K562 (cell line): ENCODE data around the gene FAM120C. TPM values are rescaled to one million over a fixed set of nuclear protein-coding genes. Genes with fewer than 3 reads are reported as not detected.

Source experiments
- ATAC-seq: fragments of 200-7000 bp; cut with Tn5 transposase; 3 replicates; pipeline ENCODE4 v1.9.1; 2020; ENCODE audit warnings: moderate library complexity
- BruUV-seq: library from RNA; stranded (reverse); fragments of 400-500 nt; replicated peaks from 2 replicates; lab custom pipeline; 2021; lab: Mats Ljungman, UMichigan
- CTCF ChIA-PET: fragments of 300-600 bp; formaldehyde crosslinking; extraction: SDS; loops from one replicate; lab custom pipeline; 2021; ENCODE audit warnings: low intra/inter-chr PET ratio; lab: Yijun Ruan, JAX
- POLR2A ChIA-PET: fragments of 300-600, 350-650 bp; sonication (Branson Sonifier 250); formaldehyde crosslinking; extraction: SDS; loops from one replicate; lab custom pipeline; 2021; ENCODE audit warnings: antibody characterized with exemption, inconsistent platforms; lab: Yijun Ruan, JAX
- DNase-seq, 4 experiments: peaks; one replicate each; pipeline versions ENCODE4 v3.0.0 to v3.0.0-alpha.2; 2011 to 2018; ENCODE audit warnings: low spot score in 3 of 4, mixed read lengths in 3 of 4; ENCODE audit errors: extremely low read depth in 1 of 4
- FAIRE-seq: peaks from 2 replicates; lab custom pipeline; 2011; peaks lifted over from hg19 to GRCh38; lab: Jason Lieb, UNC
- H2AFZ ChIP-seq: 2 replicates; pipeline ENCODE4 v1.6.0; 2011; ENCODE audit warnings: low read depth, low read length, control low read depth, inconsistent platforms
- H3K27ac ChIP-seq: fragments of 200-600 bp; 3 replicates; pipeline ENCODE4 v1.8.0; 2011; ENCODE audit warnings: low read depth, mild to moderate bottlenecking, control low read depth, inconsistent platforms, low read length, moderate library complexity, mixed read lengths; ENCODE audit errors: extremely low read depth
- H3K27me3 ChIP-seq, 2 experiments: fragments of 300-600 bp in 1 of 2; 2 replicates in 1 of 2; 3 replicates in 1 of 2; pipeline versions ENCODE4 v1.6.0 to v1.8.0; 2011; ENCODE audit warnings: inconsistent platforms in 2 of 2, low read length in 2 of 2, mild to moderate bottlenecking in 1 of 2, mixed read lengths in 1 of 2, moderate library complexity in 1 of 2; ENCODE audit not compliant: control insufficient read depth in 2 of 2, insufficient read depth in 2 of 2
- H3K36me3 ChIP-seq: fragments of 300-600 bp; 3 replicates; pipeline ENCODE4 v1.8.0; 2011; ENCODE audit warnings: mild to moderate bottlenecking, low read length, inconsistent platforms; ENCODE audit not compliant: control insufficient read depth, insufficient read depth
- H3K4me1 ChIP-seq, 2 experiments: fragments of 200-600 bp in 1 of 2; replicated peaks in 1 of 2; 2 replicates in 1 of 2; 3 replicates in 1 of 2; pipeline versions ENCODE4 v1.5.1 to v1.8.0; 2011; ENCODE audit warnings: inconsistent platforms in 2 of 2, low read length in 2 of 2, mild to moderate bottlenecking in 1 of 2, mixed read lengths in 1 of 2, moderate library complexity in 1 of 2; ENCODE audit not compliant: control insufficient read depth in 2 of 2, insufficient read depth in 2 of 2
- H3K4me2 ChIP-seq: 2 replicates; pipeline ENCODE4 v1.6.1; 2011; ENCODE audit warnings: low read length, control low read depth, inconsistent platforms, mixed read lengths; ENCODE audit not compliant: insufficient read depth
- H3K4me3 ChIP-seq: fragments of 200-600 bp; sonication (generic), shearing (Covaris generic); 2 replicates; pipeline ENCODE4 v1.5.1; 2016; ENCODE audit warnings: control low read depth, inconsistent platforms
- H3K79me2 ChIP-seq: fragments of 200-600 bp; 3 replicates; pipeline ENCODE4 v1.8.0; 2011; ENCODE audit warnings: low read length, inconsistent platforms; ENCODE audit not compliant: control insufficient read depth, insufficient read depth
- H3K9ac ChIP-seq, 2 experiments: 2 replicates each; pipeline versions ENCODE4 v1.6.0 to v1.6.1; 2011; ENCODE audit warnings: low read depth in 2 of 2, low read length in 2 of 2, control low read depth in 1 of 2, inconsistent platforms in 1 of 2, mild to moderate bottlenecking in 1 of 2, mixed read lengths in 1 of 2; ENCODE audit not compliant: insufficient read depth in 1 of 2
- H3K9me1 ChIP-seq: one replicate; pipeline ENCODE4 v1.6.0; 2011; ENCODE audit warnings: inconsistent platforms, mild to moderate bottlenecking, low read length, moderate library complexity; ENCODE audit not compliant: control insufficient read depth, insufficient read depth
- H3K9me3 ChIP-seq: replicated peaks from 2 replicates; pipeline ENCODE4 v1.5.1; 2011; ENCODE audit warnings: low read depth, low read length, inconsistent platforms; ENCODE audit not compliant: control insufficient read depth, insufficient read depth
- H4K20me1 ChIP-seq: replicated peaks from 2 replicates; pipeline ENCODE4 v1.6.1; 2011; ENCODE audit warnings: low read length, inconsistent platforms, mixed read lengths; ENCODE audit not compliant: control insufficient read depth, insufficient read depth
- E2F1 ChIP-seq: sonication (generic); formaldehyde crosslinking; IDR thresholded peaks from 2 replicates; pipeline ENCODE4 v1.8.1; 2023; ENCODE audit warnings: mild to moderate bottlenecking, missing genetic modification reagents, moderate library complexity
- MECOM ChIP-seq: fragments of 250-450 bp; sonication (Bioruptor Pico); IDR thresholded peaks from 2 replicates; pipeline ENCODE4 v1.8.0; 2022; ENCODE audit warnings: inconsistent platforms
- SPI1 ChIP-seq: IDR thresholded peaks from 2 replicates; pipeline ENCODE4 v1.6.1; 2011; ENCODE audit warnings: low read depth, low read length, control low read depth, borderline replicate concordance
- WGBS: fragments of 100-300 bp; shearing (Covaris generic); methylation state at CpG from one replicate; pipeline ENCODE4 v1.1.6; 2016; ENCODE audit warnings: low coverage, mixed read lengths; ENCODE audit not compliant: insufficient coverage; ENCODE audit errors: missing lambda C conversion rate; 5-methylcytosine and 5-hydroxymethylcytosine counted together
- in situ Hi-C: fragments of 300-500 bp; cut with MboI; formaldehyde crosslinking; loops from 4 replicates; pipeline ENCODE4 v1.15.0; 2018; ENCODE audit warnings: inconsistent platforms, mixed read lengths
- intact Hi-C: fragments of 100-400 bp; cut with micrococcal nuclease; formaldehyde crosslinking; loops from 2 replicates; pipeline ENCODE4 v1.14.2; 2022
- polyA plus RNA-seq, 8 experiments: library from polyadenylated mRNA; depleted of rRNA in 4 of 8; stranded (reverse) in 5 of 8; unstranded in 3 of 8; fragments of >200 nt; fragmentation: Nextera tagmentation in 2 of 8; fragmentation: Illumina TruSeq in 1 of 8; extraction: Ambion mirVana in 2 of 8; extraction: Trizol in 1 of 8; gene quantifications; 2 replicates each; pipeline versions ENCODE4 v1.2.1 to v1.2.3, GENCODE V29; 2011 to 2014; ENCODE audit warnings: inconsistent platforms in 1 of 8, missing spikeins in 1 of 8
- total RNA-seq, 7 experiments: library from RNA; depleted of rRNA in 6 of 7; stranded (reverse); fragments of >200 nt in 6 of 7; fragmentation: Illumina TruSeq in 2 of 7; extraction: Trizol in 2 of 7; gene quantifications; 2 replicates each; pipeline versions ENCODE4 v1.2.1 to v1.2.3, GENCODE V29; 2011 to 2021; ENCODE audit warnings: low replicate concordance in 1 of 7

The FAM120C gene
- total and polyA plus RNA-seq, 9 of the 15 experiments (the other 6 are each of a cell fraction or from before 2014, with no cell fraction given) = 0.21 to 6.7 (median 2.1) TPM

- no peak for TF ChIP-seq MECOM (CRISPR knock-in tag)
- TF ChIP-seq, all 486 proteins: peak for 0
Measured at GRCh38 chrX:54090880-54091279, 92.2 kb downstream of the FAM120C start (continued).

GRCh38 chrX:54089191-54089590 lies 93.9 kb downstream of the FAM120C start:
- no peak for TF ChIP-seq E2F1
- peak; percentile 80 for TF ChIP-seq SPI1
- ATAC-seq = no peak
- FAIRE-seq = no peak
- Histone ChIP-seq H3K4me2 (no peak overlapping the region), H2AFZ (no peak overlapping the region), H3K9ac (no peak overlapping the region), H3K4me3 (no peak overlapping the region), H3K27ac (no peak overlapping the region), H3K36me3 (no peaks in the 10 kb centered on the region), H3K4me1 (no peaks in the 10 kb centered on the region), H3K79me2 (no peaks in the 10 kb centered on the region), H3K27me3 (no peaks in the 10 kb centered on the region; a peak in 1 of 5 replicates), H4K20me1 (no peaks in the 10 kb centered on the region), H3K9me3 (no peaks in the 10 kb centered on the region), H3K9me1 (no peaks in the 10 kb centered on the region)
- BruUV-seq = no TSS peak
- intact Hi-C loops = no loop called here
- no peak for DNase-seq
- ChIA-PET CTCF (no interaction called here), POLR2A (no interaction called here)
- 20% methylated on average over 2 of the region's 2 CpGs for WGBS
- in situ Hi-C loops = no loop called here
